ENCODE data around the gene MGAT5.
"Not testable (repeated sequence)": the region's sequence is repeated elsewhere in the genome, so short reads cannot be mapped to it uniquely, and the experiment has no call there.

The MGAT5 gene

DNA sequence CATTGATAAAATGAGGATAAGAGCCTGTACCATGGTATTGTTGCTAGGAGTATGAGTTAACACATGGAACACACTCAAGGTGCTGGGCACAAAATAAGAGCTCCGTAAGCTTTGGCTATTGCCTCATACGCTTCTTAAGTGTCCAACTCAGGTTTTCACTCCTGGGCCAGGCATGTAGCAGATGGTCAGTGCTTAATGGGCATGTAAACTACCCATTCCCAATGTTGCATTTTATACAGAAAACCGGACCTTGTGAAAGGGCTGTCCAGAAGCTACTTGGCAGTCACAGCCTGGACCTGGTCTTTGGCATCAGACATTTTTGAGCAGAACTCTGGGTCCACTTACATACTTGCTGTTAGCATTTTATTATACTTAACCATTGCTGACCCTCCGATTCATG lies 26.9 kb downstream of the MGAT5 start:
- no peak for DNase-seq

GRCh38 chr2:134281815-134282419 lies 28.0 kb downstream of the MGAT5 start:
- no peak for DNase-seq

- DNase-seq, result peak; percentile 71
Measured at GRCh38 chr2:134282629-134283400, 28.9 kb downstream of the MGAT5 start.

GRCh38 chr2:134283661-134284060 lies 29.8 kb downstream of the MGAT5 start:
- no peak for DNase-seq

DNA sequence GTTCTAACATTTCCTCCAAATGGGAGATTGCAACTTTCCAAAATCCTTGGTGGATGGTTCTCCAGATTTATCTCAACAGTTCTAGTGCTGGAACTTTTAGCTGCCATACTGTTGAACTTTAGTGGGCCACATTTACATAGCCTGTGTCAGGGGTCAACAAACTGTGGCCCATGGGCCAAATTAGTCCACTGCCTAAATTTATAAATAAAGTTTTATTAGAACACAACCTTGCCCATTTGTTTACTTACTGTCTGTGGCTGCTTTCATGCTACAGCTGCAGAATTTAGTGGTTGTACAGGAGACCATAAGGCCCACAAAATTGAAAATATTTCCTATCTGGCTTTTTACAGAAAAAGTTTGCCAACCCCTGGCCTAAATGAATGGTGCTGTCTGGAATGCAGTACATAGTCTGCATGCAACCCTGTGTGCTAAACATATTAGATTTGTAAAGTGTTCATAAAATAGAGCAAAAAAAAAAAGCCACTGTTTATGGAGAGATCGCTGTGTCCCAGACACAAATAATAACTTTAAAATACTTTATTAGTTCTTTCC lies 30.3 kb downstream of the MGAT5 start:
- no peak for DNase-seq

DNA sequence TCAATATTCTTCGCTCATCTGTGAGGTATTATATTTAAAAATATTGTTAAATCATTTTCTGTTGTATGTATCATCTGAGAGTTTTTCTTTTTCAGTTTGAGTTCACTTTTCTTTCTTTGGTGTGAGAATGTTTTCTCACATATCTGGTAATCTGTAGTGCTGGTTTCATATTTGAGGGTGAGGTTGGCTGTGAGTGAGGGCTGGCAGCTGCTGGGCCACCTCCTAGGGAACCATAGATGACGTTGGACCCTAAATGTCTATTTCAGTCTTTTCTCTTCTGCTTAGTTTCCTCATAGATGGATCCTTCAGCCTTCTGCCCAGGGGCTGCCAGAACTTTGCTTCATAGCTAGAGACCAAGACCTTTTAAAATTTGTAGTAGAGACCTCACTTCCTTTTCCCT lies 33.5 kb downstream of the MGAT5 start:
- peak; percentile 35 for DNase-seq

- DNase-seq, result no peak
Measured at GRCh38 chr2:134288814-134289213, 34.9 kb downstream of the MGAT5 start.

DNA sequence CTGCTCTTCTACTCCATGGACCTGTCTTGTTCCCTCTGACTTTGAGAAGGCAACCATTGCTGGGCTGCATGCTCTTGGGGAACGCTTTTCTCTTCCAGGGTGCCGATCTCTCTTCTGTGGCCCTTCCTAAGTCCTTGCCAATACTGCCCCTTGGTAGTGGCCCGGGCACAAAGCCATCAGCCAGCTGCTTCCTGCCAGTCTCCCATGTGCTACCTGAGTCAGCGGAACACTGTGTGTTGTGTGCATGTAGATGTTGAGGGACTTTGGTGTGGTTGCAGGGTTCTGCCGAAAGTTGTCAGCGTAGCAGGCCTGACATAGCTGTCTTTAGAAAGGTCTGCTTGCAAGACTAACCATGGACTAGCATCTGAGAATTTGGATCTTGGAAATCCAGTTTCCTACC lies 35.4 kb downstream of the MGAT5 start:
- peak; percentile 25 for DNase-seq

DNA sequence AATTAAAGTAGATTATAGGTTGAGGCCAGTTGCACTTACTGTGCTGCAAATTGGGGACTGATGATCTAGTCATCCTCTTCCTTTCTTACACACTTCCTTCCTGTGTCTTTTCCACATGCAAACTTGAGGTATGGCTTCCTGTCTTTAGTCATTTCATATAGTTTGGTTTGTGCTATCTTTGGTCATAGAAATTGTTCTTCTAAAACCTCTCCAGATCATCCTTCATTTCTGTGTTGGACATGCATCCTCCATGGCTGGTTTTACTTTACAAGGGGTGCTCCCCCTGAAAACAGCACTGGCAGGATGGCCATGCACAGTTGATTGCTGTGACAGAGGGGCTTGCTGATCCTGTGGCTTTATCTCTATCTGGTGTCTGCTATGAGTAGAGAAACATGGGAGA lies 36.5 kb downstream of the MGAT5 start:
- no peak for DNase-seq

- no peak for DNase-seq
Measured at GRCh38 chr2:134292514-134292913, 38.6 kb downstream of the MGAT5 start.

DNA sequence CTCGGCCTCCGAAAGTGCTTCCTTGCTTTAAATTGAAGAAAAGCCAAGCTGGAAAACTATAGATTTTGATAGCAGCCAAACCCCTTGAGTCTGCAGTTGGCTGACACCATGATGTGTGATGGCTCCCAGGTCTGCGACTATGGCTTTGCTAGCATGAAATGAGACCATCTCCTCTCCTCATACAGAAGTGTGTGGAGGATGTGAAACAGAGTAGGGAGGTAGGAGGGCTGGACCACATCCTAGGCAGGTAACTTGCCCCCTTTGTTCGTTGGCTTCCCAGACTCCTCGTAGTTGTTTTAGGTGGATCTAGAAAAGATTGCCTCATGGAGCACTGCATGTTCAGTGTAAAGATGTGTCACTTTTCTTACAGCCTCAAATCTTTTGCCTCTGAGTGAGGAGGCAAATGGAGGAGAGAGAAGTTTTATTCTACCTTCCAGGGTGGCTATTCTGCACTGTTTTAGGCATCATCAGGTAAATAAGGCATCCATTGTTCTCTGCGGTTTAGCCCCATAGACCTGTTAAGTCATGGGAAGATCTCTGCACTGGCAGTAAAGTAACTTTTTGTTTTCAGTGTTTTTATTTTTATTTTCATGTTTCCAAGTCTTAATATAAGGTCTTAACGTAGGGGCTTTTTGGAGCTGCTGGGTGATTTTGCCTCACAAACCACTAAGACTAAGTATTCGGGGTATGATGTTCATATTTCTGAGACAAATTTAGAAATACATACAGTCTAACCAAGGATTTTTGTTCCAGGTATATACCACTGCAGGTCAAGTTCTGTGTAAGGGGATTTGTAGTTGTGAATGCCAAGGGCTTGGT lies 40.1 kb downstream of the MGAT5 start:
- no peak for DNase-seq

DNA sequence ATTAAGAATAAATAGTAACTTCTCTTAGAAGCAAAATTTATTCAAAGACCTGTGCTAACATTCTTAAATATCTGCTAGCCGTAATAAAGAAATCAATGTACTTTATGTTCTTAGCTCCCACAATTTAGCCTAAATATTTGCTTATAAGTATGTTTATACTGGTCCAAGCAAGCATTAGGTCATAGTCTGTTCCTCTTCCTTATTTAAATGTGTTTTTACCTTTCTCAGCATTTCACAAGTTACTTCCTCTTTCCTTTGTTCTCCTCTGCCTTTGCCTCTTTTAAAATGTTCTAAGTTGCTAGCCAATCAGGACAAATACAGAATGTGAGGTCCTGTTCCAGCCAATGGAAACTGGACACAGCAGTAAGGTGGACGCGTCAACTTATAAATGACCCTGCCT lies 40.7 kb downstream of the MGAT5 start:
- DNase-seq, result not testable (repeated sequence)

GRCh38 chr2:134295441-134295840 lies 41.6 kb downstream of the MGAT5 start:
- DNase-seq, result no peak

DNA sequence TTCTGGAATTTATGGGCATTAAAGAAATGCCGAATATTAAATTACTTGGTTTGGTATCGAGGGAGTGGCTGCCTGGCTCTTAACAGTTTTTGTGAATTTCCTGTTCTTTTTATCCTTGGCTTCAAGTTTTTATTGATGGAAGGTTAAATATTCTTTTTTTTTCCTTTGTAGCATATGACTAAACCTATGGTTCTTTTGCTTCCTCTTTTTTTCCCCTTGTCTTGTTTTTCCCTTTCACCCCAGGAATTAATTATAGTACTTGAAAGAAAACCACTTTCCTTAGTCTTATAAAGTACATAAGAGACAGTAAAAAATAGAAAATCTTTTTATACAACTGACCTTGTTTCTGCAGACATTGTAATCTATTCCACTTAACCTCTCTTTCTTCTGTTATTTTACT lies 42.4 kb downstream of the MGAT5 start:
- DNase-seq, result no peak

- DNase-seq, result no peak
Measured at GRCh38 chr2:134299334-134299733, 45.5 kb downstream of the MGAT5 start.

- DNase-seq, result no peak
Measured at GRCh38 chr2:134300585-134300984, 46.7 kb downstream of the MGAT5 start.

DNA sequence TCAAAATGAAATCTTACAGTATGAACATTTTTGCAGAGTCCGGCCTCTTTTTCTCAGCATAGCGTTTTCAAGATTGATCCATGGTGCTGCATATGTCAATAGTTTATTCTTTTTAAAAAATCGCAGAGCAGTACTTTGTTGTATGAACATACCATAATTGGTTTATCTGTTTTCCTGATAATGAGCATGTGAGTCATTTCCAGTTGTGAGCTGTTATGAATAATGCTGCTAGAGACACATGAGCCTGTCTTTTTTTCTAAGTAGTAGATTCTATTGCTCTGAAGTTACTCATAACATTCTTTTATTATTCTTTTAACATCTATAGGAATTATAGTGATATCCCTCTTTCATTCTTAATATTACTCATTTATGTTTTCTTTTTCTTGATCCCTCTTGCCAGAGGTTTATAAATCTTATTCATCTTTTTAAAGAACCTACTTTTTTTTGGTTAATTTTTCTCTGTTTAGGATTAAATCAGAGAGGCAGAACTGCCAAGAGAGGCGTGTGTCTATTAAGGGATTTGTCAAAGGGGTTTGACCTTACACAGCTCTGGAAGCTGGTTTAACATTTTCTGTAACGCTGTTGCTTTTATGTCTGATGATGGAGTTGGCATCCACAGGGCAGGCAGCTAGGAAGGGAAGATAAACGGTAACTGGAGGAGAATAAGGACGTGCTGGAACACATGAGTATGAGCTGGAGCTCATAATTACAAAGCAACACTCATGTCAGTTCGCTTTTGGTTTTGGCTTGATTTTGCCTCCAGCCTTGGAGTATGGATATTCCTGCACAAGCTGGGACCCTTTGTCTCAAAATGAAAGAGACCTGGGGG lies 47.4 kb downstream of the MGAT5 start:
- DNase-seq, result no peak

- DNase-seq, result no peak
Measured at GRCh38 chr2:134301928-134302260, 48.0 kb downstream of the MGAT5 start.

DNA sequence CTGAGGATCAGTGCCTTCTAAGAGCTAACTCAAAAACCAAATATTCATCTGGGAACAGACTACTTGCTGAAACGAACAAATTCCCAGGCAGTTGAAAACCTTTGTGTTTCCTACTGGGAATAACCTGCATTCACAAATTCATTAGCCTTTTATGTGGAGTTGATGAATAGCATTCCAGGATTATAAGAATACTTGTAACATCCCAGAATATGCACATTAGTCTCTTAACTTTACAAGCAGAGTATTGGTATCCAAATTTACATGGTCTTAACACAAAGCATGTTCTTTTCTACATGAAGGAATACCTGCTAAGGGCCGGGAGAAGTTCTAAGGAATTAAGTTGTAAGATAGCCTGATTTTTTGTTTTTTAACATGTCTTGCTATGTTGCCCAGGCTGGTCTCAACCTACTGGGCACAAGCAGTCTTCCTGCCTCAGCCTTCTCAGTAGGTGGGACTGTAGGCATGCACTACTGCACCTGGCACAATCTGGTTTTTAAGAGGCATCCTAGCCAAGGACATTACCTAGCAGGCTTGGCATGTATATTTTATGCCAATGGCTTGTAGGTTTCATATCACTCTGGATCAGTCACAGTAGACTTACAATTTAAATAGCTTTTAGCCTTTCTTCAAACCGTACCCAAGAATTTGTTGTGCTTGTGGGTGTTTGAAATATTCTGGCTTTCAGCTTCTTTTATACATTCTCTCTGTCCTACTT lies 50.7 kb downstream of the MGAT5 start:
- no peak for DNase-seq

GRCh38 chr2:134305109-134305491 lies 51.2 kb downstream of the MGAT5 start:
- no peak for DNase-seq

- no peak for DNase-seq
Measured at GRCh38 chr2:134306521-134306920, 52.6 kb downstream of the MGAT5 start.

DNA sequence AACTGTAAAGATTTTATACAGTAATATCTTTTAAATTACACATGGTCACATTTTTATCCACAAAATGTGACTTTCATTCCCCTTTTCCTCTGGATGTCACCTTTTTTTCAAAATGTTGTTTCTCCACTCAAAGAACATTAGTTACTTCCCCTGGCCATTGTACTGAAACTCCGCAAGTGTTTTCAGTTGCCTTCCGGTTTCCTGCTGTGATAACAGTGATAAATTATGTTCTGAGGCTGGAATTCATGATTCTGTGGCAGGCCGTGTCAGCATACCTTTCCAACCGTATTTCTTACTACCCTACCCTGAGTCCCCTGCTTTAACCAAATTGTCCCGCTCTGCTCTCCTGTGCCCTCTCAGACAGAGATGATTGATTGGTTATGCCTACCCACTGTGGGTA lies 53.5 kb downstream of the MGAT5 start:
- DNase-seq, result no peak

Data from stimulated activated CD4-positive, alpha-beta T cell treated with anti-CD3 and anti-CD28 coated beads, Interleukin-1b, Interleukin-23, amount 100 ng/mL, for 48 hours (primary cell).